Liver (tissue), 3 donors: ENCODE data around the gene TRPM8.

ENCODE experiments used
- EGR1 ChIP-seq, 2 donors: IDR thresholded peaks; 2 replicates each; pipeline ENCODE4 v1.6.1; 2016 to 2018; ENCODE audit warnings: antibody characterized with exemption in 2 of 2, low read depth in 2 of 2
- FOXA1 ChIP-seq: IDR thresholded peaks from 2 replicates; pipeline ENCODE4 v1.6.1; 2016; ENCODE audit warnings: antibody characterized with exemption
- TF ChIP-seq, protein P1 (sequence below): fragments of 150-350 bp; IDR thresholded peaks from 2 replicates; pipeline ENCODE4 v1.5.1; 2017; ENCODE audit warnings: improper control_type of control experiment, low read depth, low read length; ENCODE audit not compliant: missing input control
- TF ChIP-seq, protein P2 (sequence below): IDR thresholded peaks from 2 replicates; pipeline ENCODE4 v1.6.1; 2016; ENCODE audit warnings: antibody characterized with exemption
- TF ChIP-seq, protein P3 (sequence below): IDR thresholded peaks from 2 replicates; pipeline ENCODE4 v1.6.1; 2016; ENCODE audit warnings: antibody characterized with exemption
- TF ChIP-seq, protein P4 (sequence below): IDR thresholded peaks from 2 replicates; pipeline ENCODE4 v1.6.1; 2016; ENCODE audit warnings: antibody characterized with exemption
- donor health status: healthy.
- donor health status: healthy.

DNA sequence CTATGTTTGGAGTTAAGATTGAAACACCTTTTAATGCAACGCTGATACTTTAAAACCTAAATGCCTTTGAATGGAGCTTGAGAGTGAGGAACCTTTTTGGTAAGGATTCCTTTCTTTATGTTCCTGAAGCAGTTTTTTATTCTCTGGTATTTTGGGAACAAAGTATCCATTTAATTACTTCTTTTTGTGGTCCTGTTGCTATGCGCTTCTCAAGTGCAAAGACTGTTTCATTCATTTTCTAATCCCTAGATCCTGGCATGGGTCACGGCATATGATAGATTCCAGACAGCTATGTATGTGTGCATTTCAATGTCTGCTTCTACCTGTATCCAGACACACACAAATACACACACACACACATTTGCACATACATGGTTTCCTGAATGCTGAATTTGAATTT, 28.0 kb downstream of the TRPM8 start:
- TF ChIP-seq, protein P1, sequence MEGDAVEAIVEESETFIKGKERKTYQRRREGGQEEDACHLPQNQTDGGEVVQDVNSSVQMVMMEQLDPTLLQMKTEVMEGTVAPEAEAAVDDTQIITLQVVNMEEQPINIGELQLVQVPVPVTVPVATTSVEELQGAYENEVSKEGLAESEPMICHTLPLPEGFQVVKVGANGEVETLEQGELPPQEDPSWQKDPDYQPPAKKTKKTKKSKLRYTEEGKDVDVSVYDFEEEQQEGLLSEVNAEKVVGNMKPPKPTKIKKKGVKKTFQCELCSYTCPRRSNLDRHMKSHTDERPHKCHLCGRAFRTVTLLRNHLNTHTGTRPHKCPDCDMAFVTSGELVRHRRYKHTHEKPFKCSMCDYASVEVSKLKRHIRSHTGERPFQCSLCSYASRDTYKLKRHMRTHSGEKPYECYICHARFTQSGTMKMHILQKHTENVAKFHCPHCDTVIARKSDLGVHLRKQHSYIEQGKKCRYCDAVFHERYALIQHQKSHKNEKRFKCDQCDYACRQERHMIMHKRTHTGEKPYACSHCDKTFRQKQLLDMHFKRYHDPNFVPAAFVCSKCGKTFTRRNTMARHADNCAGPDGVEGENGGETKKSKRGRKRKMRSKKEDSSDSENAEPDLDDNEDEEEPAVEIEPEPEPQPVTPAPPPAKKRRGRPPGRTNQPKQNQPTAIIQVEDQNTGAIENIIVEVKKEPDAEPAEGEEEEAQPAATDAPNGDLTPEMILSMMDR: no peak
- TF ChIP-seq, protein P2, sequence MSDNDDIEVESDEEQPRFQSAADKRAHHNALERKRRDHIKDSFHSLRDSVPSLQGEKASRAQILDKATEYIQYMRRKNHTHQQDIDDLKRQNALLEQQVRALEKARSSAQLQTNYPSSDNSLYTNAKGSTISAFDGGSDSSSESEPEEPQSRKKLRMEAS: no peak
- TF ChIP-seq, protein P3, sequence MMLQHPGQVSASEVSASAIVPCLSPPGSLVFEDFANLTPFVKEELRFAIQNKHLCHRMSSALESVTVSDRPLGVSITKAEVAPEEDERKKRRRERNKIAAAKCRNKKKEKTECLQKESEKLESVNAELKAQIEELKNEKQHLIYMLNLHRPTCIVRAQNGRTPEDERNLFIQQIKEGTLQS: no peak
- TF ChIP-seq EGR1 (IDR thresholded peaks at IDR 0.05; ENCODE audit: low read depth in 2 of 2) (no peak), FOXA1 (no peak)
- TF ChIP-seq, protein P4, sequence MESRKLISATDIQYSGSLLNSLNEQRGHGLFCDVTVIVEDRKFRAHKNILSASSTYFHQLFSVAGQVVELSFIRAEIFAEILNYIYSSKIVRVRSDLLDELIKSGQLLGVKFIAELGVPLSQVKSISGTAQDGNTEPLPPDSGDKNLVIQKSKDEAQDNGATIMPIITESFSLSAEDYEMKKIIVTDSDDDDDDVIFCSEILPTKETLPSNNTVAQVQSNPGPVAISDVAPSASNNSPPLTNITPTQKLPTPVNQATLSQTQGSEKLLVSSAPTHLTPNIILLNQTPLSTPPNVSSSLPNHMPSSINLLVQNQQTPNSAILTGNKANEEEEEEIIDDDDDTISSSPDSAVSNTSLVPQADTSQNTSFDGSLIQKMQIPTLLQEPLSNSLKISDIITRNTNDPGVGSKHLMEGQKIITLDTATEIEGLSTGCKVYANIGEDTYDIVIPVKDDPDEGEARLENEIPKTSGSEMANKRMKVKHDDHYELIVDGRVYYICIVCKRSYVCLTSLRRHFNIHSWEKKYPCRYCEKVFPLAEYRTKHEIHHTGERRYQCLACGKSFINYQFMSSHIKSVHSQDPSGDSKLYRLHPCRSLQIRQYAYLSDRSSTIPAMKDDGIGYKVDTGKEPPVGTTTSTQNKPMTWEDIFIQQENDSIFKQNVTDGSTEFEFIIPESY: no peak
